Stimulated activated CD4-positive, alpha-beta T cell treated with anti-CD3 and anti-CD28 coated beads, Interleukin-2, amount 100 ng/mL, for 24 hours (primary cell): ENCODE data around the gene UVRAG.

ENCODE experiments used
- DNase-seq, 2 donors: peaks; one replicate each; pipeline ENCODE4 v3.0.0-alpha.2; 2020

UVRAG gene

DNA sequence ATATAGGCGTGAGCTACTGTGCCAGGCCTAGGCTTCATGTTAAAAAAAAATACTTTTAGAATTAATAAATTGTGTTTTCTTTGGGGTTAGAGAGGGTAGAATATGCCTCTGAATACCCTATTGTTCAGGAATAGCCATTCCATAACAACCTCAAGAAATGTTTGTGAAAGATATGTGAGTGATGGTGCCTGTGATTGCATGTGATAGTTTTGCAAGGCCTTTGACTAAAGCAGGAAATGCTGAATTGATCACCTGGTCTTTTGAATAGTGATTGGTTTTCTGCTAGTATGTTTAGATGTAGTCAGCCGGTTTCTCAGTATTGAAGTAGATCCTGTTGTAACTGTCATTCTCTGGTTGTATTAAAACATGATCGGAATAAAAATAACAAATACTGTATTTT is 73.4 kb downstream of the UVRAG start:
- DNase-seq, result no peak

DNA sequence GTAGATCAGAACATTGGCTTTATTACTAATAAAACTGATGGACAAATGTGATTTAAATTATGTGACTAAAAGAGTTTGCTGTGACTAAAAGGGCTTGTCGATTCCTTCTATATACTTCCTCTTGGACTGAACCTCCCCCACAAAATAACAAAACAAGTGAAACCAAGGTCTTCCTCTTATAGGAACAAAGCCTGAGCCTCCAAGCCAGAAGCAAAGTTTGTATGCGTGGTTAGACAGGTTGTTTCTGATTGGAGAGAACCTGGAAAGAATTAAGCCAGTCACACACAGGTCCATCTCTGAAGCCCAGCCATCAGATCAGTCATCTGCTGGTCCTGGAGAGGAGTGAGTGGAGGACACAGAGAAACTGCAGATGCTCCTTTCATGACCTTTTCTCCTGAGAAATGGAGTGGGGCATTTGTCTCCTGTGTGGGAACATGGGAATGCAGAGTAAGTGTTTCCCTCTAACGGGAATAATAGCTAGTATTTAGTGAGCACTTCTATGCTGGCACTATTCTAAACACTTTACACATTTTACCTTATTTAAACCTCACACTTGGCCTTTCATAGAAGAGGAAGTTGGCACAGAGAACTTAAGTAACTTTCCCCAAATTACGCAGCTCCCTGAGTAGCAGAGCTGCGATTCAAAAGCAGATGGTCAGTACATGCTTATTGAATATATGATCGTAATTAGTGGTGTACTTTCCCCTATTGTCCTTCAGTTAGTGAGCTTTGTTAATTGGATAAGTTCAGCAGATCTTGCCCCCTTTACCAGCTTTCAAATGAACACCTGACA is 77.1 kb downstream of the UVRAG start:
- no peak for DNase-seq

DNA sequence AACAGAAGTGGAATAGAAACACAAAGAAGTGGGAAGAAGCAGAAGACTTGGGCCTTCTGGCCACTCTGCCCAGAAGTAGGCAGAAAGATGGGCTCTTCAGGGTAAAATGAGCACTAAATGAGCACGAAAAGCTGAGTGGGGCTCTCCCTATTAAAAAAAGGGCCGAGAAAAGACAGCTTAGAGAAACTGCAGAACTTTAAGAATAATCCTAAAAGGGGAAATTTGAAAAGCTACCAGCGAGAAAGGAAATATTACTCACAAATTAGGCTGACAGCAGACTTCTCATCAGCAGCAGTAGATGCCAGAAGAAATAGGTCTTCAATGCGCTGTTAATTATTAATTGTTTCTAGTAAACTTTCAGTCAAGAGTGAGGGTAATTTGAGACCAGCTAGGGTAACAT is 78.2 kb downstream of the UVRAG start:
- no peak for DNase-seq

DNA sequence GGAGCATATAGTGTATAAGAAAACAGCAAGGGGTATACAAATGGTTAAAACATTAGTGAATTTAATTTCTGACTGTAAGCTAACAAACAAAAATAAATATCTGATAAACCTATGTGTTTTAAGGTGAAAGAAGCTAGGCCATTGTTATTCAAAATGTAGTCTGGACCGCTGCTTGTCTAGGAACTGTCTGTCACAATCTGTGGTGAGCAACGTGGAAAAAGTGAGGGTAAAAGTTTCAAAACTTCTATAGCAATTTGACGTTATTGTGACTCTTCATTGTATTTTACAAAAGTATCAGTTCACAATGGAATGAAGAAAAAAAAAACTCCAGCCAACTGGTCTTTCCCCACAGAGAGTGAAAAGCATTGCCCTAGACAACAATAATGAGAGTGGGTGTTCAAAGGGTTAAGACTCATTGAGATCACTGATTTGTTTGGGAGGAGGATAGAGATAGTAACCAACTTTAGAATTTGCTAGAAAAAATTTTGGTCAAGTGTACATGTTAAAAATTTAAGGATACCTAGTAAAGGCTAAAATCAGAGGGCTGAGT is 79.1 kb downstream of the UVRAG start:
- DNase-seq, result no peak

DNA sequence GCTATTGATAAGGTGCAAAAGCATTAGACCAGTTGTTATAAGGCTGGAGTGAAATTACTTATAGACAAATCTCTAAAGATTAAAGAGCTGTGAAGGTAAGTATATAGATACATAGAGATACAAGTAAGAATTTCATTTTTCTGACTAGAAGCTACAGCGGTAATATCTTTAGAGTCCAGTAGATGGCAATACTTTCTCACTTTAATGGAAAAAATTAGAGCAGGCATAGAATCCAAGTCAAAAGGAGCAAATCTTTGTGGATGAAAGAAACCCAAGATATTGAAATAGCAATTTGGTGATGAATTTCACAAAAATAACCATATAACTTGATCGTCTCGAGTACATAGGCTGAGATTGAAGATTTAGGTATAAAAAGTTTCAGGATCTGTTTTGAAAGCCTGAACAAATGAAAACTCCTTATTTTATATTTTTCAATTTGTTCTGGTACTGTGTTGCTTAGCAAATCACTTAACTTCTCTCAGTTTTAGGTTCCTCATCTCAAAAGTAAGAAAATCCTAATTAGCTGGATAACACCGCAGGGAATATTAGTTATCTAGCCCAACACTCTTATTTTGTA is 81.9 kb downstream of the UVRAG start:
- DNase-seq, result no peak

DNA sequence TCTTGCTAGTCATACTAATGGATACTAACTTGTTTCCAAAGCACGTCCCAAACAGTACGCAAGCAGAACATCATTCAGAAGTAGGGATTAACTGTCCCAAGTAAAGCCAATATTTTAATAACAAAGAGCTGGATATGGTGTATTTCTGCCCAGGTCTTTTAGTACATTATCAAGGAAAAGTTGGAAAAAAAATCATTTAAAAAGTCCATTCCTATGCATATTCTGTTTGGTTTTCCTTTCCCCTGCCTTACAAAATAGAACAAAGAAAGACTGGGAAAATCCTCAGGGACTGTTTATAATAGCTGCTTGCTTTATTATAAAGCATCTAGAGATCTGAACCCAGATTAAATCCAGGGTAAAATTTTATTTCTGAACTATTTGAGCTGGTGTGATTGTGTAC is 83.9 kb downstream of the UVRAG start:
- no peak for DNase-seq

DNA sequence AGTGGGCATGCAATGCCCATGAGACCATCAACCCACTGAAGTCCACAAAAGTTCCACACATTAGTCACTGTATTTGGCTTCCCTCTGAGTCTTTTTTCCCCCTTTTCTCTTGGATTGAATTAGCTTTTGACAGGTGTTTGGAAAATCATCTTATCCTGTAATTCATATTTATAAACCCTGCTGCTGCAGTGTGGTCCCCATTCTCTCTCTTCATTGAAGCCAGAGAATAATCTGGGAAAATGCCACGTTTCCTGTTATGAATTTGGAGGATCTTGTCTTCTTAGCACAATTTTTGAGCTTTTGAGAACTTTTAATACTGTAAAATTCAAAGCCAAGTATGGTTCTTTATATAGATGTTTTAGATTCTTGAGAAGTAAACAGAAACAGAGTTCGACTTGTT is 84.8 kb downstream of the UVRAG start:
- DNase-seq, result no peak

DNA sequence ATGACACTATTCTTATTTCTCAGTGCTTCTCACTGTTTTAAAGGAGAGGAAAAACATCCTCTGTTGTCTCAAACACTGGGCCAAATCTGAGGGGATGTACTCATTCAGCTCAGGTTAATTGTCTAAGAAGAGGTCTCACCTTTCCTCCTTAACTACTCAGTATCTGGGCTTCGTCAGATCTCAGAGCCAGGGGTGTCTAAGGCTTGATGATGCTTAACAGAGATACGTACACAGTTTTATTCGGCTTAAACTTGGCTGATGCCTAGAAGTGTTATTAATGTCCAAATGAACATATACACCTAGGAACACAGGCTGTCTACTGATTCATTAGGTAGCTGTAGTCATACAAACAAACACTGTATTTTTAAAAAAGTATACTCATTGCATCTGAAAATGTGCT is 85.8 kb downstream of the UVRAG start:
- DNase-seq, result no peak

DNA sequence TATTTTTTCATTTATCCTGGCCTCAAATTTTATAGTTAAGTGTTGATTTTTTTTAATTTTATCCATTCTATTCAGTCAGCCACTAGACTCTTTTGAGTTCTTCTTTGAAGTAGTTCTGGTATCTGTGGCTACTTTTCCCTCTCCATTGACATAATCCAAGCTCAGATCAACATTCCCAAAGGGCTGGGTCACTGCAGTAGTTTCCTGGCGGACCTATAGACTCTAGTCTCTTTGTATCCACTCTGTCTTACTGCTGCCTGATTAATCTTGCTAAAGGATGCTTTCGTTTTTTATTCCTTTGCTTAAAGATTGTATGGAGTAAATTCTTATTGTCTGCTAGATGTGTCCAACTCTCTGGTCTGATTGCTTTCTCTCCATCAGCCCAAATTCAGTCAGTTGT is 87.6 kb downstream of the UVRAG start:
- DNase-seq, result no peak

DNA sequence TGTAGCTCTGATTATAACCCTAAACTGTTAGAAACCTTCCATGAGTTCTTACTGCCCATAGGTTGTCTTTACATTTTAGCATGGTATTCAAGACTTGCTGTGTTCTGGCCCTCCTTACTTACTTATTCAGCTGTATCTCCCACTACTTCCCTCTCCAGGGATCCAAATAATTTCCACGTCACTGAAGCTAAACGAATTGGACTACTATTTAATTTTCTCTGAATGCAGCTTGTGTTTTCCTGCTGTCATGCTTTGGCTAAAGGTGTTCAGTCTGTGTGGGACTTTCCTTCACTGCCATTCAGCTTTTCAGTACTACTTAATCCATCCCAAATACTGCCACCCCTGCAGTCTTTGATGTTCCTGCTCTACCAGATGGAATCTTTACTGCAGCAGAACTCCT is 88.3 kb downstream of the UVRAG start:
- no peak for DNase-seq

DNA sequence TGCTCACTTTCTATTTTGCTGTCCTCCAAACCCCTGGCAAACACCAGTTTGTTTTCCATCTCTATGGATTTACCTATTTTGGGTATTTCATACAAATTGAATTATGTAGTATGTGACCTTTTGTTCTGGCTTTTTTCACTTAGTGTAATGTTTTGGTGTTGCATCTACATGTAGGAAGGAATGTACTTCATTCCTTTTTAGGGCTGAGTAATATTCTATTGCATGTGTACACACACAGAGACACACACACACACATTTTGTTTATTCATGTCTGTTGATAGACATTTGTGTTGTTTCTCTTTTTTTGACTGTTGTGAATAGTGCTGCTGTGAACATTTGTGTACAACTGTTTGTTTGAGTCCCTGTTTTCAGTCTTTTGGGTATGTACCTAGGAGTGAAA is 90.4 kb downstream of the UVRAG start:
- DNase-seq, result no peak

DNA sequence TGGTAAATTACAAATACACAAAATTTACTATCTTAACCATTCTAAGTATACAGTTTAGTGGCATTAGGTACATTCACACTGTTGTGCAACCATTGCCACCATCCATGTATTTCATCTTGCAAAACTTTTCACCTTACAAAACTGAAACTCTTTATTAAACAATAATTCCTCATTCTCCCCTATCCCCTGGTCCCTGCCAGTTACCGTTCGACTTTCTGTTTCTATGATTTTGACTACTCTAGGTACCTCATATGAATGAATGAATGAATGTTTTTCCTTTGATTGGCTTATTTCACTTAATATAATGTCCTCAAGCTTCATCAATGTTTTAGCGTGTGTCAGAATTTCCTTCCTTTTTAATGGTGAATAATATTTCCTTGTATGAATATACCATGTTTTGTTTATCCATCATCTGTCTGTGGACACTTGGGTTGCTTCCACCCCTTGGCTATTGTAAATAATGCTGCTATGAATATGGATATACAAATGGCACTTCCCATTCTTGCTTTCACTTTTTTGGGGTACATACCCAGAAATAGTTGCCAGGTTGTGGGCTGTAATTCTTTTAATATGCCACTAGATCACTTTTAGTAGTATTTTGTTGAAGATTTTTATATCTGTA is 93.0 kb downstream of the UVRAG start:
- no peak for DNase-seq

DNA sequence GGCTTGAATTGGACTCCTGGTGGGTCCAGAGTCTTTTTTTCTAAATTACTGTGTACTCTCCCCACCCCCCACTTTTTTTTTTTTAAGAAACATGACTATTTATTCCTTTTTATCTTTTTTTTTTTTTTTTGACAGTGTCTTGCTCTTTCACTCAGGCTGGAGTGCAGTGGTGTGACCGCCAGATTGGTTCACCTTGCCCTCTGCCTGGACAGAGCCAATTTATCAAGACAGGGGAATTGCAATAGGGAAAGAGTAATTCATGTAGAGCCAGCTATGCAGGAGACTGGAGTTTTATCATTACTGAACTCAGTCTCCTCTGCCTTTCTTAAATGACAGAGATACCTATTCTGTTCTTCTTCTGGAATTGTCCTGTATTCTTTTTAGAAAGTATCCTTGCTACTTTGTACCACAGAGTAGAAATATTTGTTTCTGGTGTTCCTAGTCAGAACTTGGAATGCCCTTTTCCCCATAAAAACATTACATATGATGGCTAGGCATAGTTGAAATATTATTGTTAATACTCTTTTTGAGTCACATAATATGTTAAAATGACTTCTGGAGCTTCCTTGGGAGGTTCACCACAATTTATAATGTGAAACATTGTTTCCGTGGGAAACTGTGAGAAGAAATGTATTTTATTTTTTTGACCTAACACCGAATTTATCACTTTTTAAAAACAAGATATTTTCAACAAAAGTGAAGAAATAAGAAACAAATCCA is 95.6 kb downstream of the UVRAG start:
- no peak for DNase-seq

DNA sequence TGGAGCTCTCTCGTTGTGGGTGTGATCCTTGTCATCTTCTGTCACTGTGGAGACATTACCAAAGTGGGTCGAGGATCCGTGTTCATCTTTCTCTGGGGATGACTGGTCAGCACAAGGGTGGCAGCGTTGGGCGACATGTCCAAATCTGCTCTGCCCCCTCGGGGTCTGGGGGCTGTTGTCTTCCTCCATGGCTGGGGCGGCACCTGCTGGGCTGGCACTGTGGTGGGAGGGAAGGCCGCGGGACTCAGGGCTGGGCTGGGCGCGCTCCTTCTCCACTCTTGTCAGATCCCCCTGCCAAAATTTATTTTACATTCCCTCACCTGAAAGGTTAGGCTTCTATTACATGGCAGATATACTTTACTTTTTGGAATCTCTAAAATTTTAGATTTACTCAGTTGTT is 96.4 kb downstream of the UVRAG start:
- DNase-seq, result no peak

DNA sequence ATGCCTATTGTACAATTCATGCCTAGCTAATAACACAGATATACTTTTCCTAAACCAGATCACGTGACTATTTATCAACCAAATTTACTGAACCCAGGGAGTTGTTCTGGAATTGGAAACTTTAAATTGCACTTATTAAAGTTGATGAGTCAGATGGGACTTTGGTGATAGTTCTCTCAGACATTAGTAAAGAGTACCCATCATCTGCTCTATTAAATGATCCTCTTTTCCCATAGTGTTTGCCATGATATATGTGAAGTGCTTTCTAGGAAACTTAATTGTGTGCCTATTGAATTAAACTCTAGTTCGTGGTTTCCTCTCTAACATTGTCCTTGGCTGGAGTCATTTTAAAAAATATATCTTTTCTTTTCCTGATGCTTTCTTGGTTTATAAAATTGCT is 99.0 kb downstream of the UVRAG start:
- DNase-seq, result no peak

DNA sequence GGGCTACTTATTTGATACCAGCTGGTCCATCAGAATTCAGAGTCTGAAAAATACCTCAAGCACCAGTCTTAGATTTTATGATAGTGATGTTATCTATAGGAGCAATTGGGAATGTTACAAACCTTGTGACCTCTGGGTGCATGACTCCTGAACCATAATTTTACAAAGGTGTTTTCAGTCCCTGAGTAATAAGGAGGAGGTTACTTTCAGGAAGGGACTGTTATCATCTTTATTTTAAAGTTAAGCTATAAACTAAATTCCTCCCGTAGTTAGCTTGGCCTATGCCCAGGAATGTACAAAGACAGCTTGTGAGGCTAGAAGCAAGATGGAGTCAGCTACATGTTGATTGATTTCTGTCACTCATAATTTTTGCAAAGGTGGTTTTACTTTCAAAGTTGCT is 101.9 kb downstream of the UVRAG start:
- no peak for DNase-seq

DNA sequence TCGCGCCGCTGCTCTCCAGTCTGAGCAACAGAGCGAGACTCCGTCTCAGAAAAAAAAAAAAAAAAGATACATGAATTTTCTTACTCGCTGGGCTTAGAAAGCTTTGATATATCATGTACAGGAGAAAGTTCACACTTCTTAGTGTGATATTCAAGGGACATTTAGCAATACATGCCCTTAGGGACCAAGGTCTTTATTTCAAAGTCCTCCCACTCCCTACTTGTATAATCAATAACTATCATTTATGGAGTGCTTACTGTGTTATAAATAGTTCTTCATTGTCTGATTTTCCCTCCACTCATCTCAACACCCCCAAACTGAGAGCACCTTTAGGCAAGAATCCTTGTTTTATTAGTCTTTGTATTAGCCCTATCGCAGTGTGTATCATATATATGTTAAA is 103.3 kb downstream of the UVRAG start:
- DNase-seq, result no peak

DNA sequence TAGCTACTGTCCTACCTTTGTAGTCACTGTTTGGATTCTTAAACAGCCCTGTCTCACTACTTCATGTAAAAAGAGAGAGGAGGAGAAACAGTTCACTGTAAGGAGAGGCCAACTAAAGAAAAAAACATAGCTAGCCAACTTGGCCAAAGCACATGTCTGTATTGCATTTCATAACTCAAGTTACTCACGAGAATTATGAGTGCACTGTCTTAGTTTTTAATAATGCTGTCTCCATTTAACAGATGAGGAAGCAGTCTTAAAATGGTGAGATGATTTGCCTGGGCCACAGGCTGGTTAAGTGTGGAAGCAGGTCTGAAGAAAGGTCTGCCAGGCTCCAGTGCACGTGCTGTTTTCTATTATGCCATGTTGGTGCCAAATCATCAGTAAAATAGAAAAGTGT is 104.5 kb downstream of the UVRAG start:
- no peak for DNase-seq

DNA sequence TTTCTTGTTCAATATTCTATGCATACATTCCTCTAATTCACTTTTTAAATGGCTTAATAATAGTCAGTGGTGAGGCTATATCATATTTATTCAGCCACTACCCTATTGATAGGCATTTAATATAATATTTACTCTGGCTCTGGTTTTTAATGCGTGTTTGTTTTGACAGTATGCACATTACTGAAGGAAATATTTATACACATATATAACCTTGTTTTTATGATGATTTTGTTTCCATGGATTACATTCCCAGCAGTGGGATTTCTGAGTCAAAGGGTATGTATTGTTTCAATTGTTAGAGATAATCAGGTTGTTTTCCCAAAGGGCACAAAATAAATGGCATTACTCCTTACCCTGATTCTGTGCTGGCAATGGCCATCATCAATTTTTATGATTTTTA is 105.8 kb downstream of the UVRAG start:
- DNase-seq, result no peak

DNA sequence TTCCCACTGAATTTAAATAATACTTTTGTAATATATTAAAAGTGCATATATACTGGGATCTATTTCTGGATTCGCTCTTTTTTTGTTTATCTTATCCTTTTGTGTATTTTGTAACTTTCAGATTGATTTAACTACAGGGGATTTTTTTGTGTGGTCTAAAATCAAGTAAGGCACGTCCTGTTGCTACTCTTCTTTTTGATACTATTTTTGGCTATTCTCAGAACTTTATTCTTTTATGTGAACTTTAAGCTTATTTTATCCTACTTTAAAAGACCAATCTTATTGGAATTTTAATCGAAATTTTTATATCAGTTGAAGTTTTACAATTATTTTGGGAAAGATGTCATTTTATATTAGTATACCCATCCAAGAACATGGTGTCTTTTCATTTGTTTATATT is 106.8 kb downstream of the UVRAG start:
- no peak for DNase-seq

DNA sequence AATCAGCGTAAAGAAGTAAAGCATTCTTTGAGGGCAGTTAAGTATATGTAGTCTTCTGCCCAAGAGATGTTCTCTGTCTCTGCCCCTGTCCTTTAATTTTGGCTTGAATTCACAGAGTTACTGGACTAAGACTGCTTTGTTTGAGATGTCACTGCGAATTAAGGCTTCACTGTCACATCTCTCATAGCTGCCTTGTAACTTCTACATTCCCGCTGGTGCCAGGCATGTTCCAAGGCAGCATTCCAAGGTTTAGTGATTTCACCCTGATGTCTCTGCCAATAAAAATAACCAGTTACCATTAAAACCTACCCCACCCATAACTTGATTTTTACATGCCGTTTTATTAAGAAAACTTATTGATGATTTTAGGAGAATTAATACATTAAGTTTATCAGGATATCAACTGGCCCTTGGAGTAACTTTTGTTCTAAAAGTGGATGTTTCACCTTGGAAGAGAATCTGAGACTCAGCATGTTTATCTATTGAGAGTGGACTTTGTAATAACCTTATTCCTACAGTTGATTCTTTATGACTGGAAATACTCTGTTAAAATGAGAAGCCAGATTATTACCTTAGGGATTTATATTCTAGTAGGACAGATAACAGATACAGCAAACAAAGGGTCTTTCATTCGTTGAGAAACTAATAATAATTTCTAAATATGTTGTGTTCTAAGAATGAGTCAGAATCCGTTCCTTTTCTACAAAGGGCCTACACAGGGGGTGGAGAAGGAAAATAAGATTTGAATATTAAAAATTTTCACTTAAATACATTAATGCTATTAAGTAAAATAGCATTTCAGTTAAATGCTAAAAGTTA is 110.2 kb downstream of the UVRAG start:
- no peak for DNase-seq

DNA sequence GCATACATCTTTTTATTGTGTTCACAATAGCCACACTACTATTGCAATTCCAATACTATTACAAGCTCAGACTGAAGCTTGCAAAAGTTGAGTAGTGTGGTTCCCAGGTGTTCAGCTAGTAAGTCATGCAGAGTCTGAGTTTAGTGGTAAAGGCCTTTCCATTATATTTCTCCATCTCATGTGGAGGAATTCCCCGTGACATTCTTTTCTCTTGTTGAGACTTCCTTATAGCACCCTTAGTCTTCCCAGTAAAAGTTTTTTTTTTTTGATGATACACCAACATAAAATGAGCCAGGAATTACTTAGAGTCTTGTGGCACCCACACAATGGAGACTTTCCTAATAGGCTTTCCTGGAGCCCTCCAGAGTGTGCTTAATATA is 110.8 kb downstream of the UVRAG start:
- no peak for DNase-seq

DNA sequence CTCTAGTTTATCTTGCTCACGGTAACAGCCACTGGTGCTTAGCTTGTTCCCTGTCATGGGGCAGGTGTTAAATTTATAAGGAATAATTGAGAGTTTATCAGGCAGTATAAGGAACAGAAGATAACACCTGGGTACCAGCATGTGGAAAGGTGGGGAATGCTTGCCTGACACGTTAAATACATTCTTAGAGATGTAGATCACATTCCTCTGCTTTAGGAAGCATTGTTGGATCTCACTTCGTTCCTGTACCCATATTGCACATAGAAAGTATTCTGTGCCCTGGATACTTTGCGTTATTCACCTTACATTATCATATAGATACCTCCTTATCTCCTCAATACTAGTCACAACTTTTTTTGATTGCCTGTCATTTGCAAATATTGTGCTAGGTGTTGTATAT is 114.7 kb downstream of the UVRAG start:
- no peak for DNase-seq
